HG03442 (cell line): Measurements from ENCODE around the gene KCTD18.

Source experiments
- ATAC-seq: cut with Tn5 transposase; IDR thresholded peaks from one replicate; pipeline ENCODE4 v1.9.1; 2021; ENCODE audit warnings: mild to moderate bottlenecking, moderate library complexity; ENCODE audit not compliant: unreplicated experiment

KCTD18 gene

GRCh38 chr2:200486529-200486928 is 23.3 kb downstream of the KCTD18 start:
- ATAC-seq = no peak

- no peak for ATAC-seq
Measured at GRCh38 chr2:200484934-200485333, 24.9 kb downstream of the KCTD18 start.

GRCh38 chr2:200483729-200484198 is 26.1 kb downstream of the KCTD18 start:
- ATAC-seq = peak; percentile 72

GRCh38 chr2:200482194-200482593 is 27.7 kb downstream of the KCTD18 start:
- ATAC-seq = no peak

GRCh38 chr2:200479692-200480265 is 30.1 kb downstream of the KCTD18 start:
- no peak for ATAC-seq

GRCh38 chr2:200477667-200478131 is 32.2 kb downstream of the KCTD18 start:
- no peak for ATAC-seq

GRCh38 chr2:200476836-200477235 is 33.0 kb downstream of the KCTD18 start:
- ATAC-seq = no peak

- no peak for ATAC-seq
Measured at GRCh38 chr2:200475795-200476194, 34.1 kb downstream of the KCTD18 start.

- peak; percentile 26 for ATAC-seq
Measured at GRCh38 chr2:200472853-200473464, 36.9 kb downstream of the KCTD18 start.

- ATAC-seq = peak; percentile 6
Measured at GRCh38 chr2:200471928-200472645, 37.8 kb downstream of the KCTD18 start.

- ATAC-seq = peak; percentile 87
Measured at GRCh38 chr2:200471324-200471848, 38.5 kb downstream of the KCTD18 start.

- no peak for ATAC-seq
Measured at GRCh38 chr2:200470230-200470629, 39.6 kb downstream of the KCTD18 start.

- no peak for ATAC-seq
Measured at GRCh38 chr2:200469708-200470211, 40.1 kb downstream of the KCTD18 start.

GRCh38 chr2:200467806-200468681 is 41.8 kb downstream of the KCTD18 start:
- no peak for ATAC-seq

GRCh38 chr2:200466425-200467418 is 43.1 kb downstream of the KCTD18 start:
- ATAC-seq = no peak

- no peak for ATAC-seq
Measured at GRCh38 chr2:200463452-200463851, 46.4 kb downstream of the KCTD18 start.

GRCh38 chr2:200461846-200462710 is 47.8 kb downstream of the KCTD18 start:
- no peak for ATAC-seq

GRCh38 chr2:200459101-200459500 is 50.8 kb downstream of the KCTD18 start:
- no peak for ATAC-seq
